ENCODE data around the gene TNFRSF11A.

Gene TNFRSF11A

GRCh38 chr18:62341473-62341872, 16.4 kb downstream of the TNFRSF11A start:
- no peaks in the 10 kb centered on the region for H3K36me3 ChIP-seq (ENCODE audit: control insufficient read depth, insufficient read depth, low read length)
- no peak for TF ChIP-seq CTCF (IDR thresholded peaks at IDR 0.05; ENCODE audit: insufficient read depth, low read length, poor library complexity, severe bottlenecking)
- DNase-seq (ENCODE audit: extremely low read depth, insufficient read length), result no peak
- H3K27me3 ChIP-seq (replicated peaks; ENCODE audit: control insufficient read depth, insufficient read depth, low read length), result no peaks in the 10 kb centered on the region; the same call in 1 of the 2 replicates
- H3K4me3 ChIP-seq (replicated peaks; ENCODE audit: low read depth, low read length), result no peak overlapping the region

- DNase-seq (ENCODE audit: extremely low read depth, insufficient read length), result no peak
- no peaks in the 10 kb centered on the region for H3K36me3 ChIP-seq (ENCODE audit: control insufficient read depth, insufficient read depth, low read length)
- no peaks in the 10 kb centered on the region; the same call in 1 of the 2 replicates for H3K27me3 ChIP-seq (replicated peaks; ENCODE audit: control insufficient read depth, insufficient read depth, low read length)
- H3K4me3 ChIP-seq (replicated peaks; ENCODE audit: low read depth, low read length), result no peak overlapping the region
- TF ChIP-seq CTCF (IDR thresholded peaks at IDR 0.05; ENCODE audit: insufficient read depth, low read length, poor library complexity, severe bottlenecking), result no peak
Observed at GRCh38 chr18:62342884-62343283, 17.8 kb downstream of the TNFRSF11A start.

- TF ChIP-seq CTCF (IDR thresholded peaks at IDR 0.05; ENCODE audit: insufficient read depth, low read length, poor library complexity, severe bottlenecking), result no peak
- H3K27me3 ChIP-seq (replicated peaks; ENCODE audit: control insufficient read depth, insufficient read depth, low read length), result no peaks in the 10 kb centered on the region; the same call in 1 of the 2 replicates
- no peak for DNase-seq (ENCODE audit: extremely low read depth, insufficient read length)
- H3K36me3 ChIP-seq (ENCODE audit: control insufficient read depth, insufficient read depth, low read length), result no peaks in the 10 kb centered on the region
- H3K4me3 ChIP-seq (replicated peaks; ENCODE audit: low read depth, low read length), result no peak overlapping the region
Observed at GRCh38 chr18:62343316-62343715, 18.2 kb downstream of the TNFRSF11A start.

- H3K27me3 ChIP-seq (replicated peaks; ENCODE audit: control insufficient read depth, insufficient read depth, low read length), result no peaks in the 10 kb centered on the region
- H3K4me3 ChIP-seq (replicated peaks; ENCODE audit: low read depth, low read length), result no peak overlapping the region
- TF ChIP-seq CTCF (IDR thresholded peaks at IDR 0.05; ENCODE audit: insufficient read depth, low read length, poor library complexity, severe bottlenecking), result no peak
- no peak for DNase-seq (ENCODE audit: extremely low read depth, insufficient read length)
- H3K36me3 ChIP-seq (ENCODE audit: control insufficient read depth, insufficient read depth, low read length), result no peaks in the 10 kb centered on the region
Observed at GRCh38 chr18:62345909-62346308, 20.8 kb downstream of the TNFRSF11A start.

- Histone ChIP-seq H3K4me3 (replicated peaks; ENCODE audit: low read depth, low read length) (no peak overlapping the region), H3K27me3 (replicated peaks; ENCODE audit: control insufficient read depth, insufficient read depth, low read length) (no peaks in the 10 kb centered on the region), H3K36me3 (ENCODE audit: control insufficient read depth, insufficient read depth, low read length) (no peaks in the 10 kb centered on the region)
- TF ChIP-seq CTCF (IDR thresholded peaks at IDR 0.05; ENCODE audit: insufficient read depth, low read length, poor library complexity, severe bottlenecking), result no peak
- no peak for DNase-seq (ENCODE audit: extremely low read depth, insufficient read length)
Observed at GRCh38 chr18:62346333-62347088, 21.4 kb downstream of the TNFRSF11A start.

Measured in GM06990 (cell line).